ENCODE data around the gene DICER1. TPM values are rescaled to one million over a fixed set of nuclear protein-coding genes. Genes with fewer than 3 reads are reported as not detected.
A peak's percentile ranks its signal among the peaks of the same experiment; 100 is the strongest.
"Not testable (repeated sequence)": the region's sequence is repeated elsewhere in the genome, so short reads cannot be mapped to it uniquely, and the experiment has no call there.

DICER1 gene
- 10 to 100 TPM; 43.9 to 72.2 (median 58.4) TPM for total RNA-seq

- no peaks in the 10 kb centered on the region for H3K27me3 ChIP-seq
- intact Hi-C loops (cut with DNase I), result no loop called here
- H3K4me3 ChIP-seq, result peak within 1 kb of the TSS; percentile 71 to 96 (median 82)
- peak within 1 kb of the TSS; percentile 95 to 97 (median 96) for H3K27ac ChIP-seq (replicated peaks in 1 of 4)
- H3K4me1 ChIP-seq, result peaks cover 24 to 46% (median 43%) of the 10 kb centered on the region in 4 donors
- no peaks in the 10 kb centered on the region for H3K9me3 ChIP-seq
- DNase-seq (ENCODE audit: extremely low spot score), result peak; percentile 99
- no peaks in the 10 kb centered on the region for H3K36me3 ChIP-seq
- TF ChIP-seq EP300 (IDR thresholded peaks at IDR 0.05) (no peak), POLR2AphosphoS5 (IDR thresholded peaks at IDR 0.05) (peak; percentile 77 to 81), POLR2A (IDR thresholded peaks at IDR 0.05; ENCODE audit: low read depth) (peak; percentile 32)
- WGBS, result 0% methylated on average over 20 of the region's 77 CpGs
Observed at GRCh38 chr14:95157327-95158189, at the start of gene DICER1. DICER1 (minus strand) TSS chr14:95157529; CDS start chr14:95133458, 24,071 bp downstream.

GRCh38 chr14:95206534-95206933 lies 49.2 kb upstream of the DICER1 start:
- Histone ChIP-seq H3K36me3 (peaks cover 0 to 34% (median 10%) of the 10 kb centered on the region in 4 donors), H3K4me1 (no peaks in the 10 kb centered on the region), H3K9me3 (peaks cover 0 to 3% (median 0%) of the 10 kb centered on the region in 4 donors), H3K4me3 (no peak overlapping the region), H3K27ac (replicated peaks in 1 of 4) (no peak overlapping the region), H3K27me3 (no peaks in the 10 kb centered on the region)
- 100% methylated on average over 2 of the region's 2 CpGs for WGBS
- TF ChIP-seq CTCF (IDR thresholded peaks at IDR 0.05) (no peak), POLR2A (IDR thresholded peaks at IDR 0.05; ENCODE audit: low read depth) (no peak), EP300 (IDR thresholded peaks at IDR 0.05) (no peak), POLR2AphosphoS5 (IDR thresholded peaks at IDR 0.05) (no peak)
- DNase-seq (ENCODE audit: extremely low spot score), result no peak
- intact Hi-C loops (cut with DNase I), result no loop called here

- intact Hi-C loops (cut with DNase I), result no loop called here
Observed at GRCh38 chr14:95204705-95205104, 47.4 kb upstream of the DICER1 start.

GRCh38 chr14:95201745-95202144 lies 44.4 kb upstream of the DICER1 start:
- H3K27me3 ChIP-seq; H3K9me3 ChIP-seq; H3K4me1 ChIP-seq; H3K4me3 ChIP-seq; intact Hi-C loops (cut with DNase I); H3K27ac ChIP-seq (replicated peaks in 1 of 4); DNase-seq (ENCODE audit: extremely low spot score): not testable (repeated sequence)
- 100% methylated on average over 2 of the region's 2 CpGs for WGBS
- H3K36me3 ChIP-seq, result peaks cover 0 to 29% (median 10%) of the 10 kb centered on the region in 4 donors

More at GRCh38 chr14:95204705-95205104, 47.4 kb upstream of the DICER1 start:
- Histone ChIP-seq H3K4me1 (peaks cover 0 to 2% (median 0%) of the 10 kb centered on the region in 4 donors), H3K27ac (replicated peaks in 1 of 4) (no peak overlapping the region), H3K4me3 (no peak overlapping the region), H3K27me3 (no peaks in the 10 kb centered on the region), H3K36me3 (peaks cover 0 to 37% (median 10%) of the 10 kb centered on the region in 4 donors), H3K9me3 (peaks cover 0 to 3% (median 0%) of the 10 kb centered on the region in 4 donors)
- 94% methylated on average over 2 of the region's 2 CpGs for WGBS
- TF ChIP-seq EP300 (IDR thresholded peaks at IDR 0.05), result no peak
- TF ChIP-seq POLR2AphosphoS5 (IDR thresholded peaks at IDR 0.05), result no peak
- TF ChIP-seq POLR2A (IDR thresholded peaks at IDR 0.05; ENCODE audit: low read depth), result no peak
- TF ChIP-seq CTCF (IDR thresholded peaks at IDR 0.05), result no peak
- DNase-seq (ENCODE audit: extremely low spot score), result no peak

- intact Hi-C loops (cut with DNase I), result no loop called here
- Histone ChIP-seq H3K4me3 (no peak overlapping the region), H3K27me3 (no peaks in the 10 kb centered on the region), H3K36me3 (peaks cover 0 to 29% (median 10%) of the 10 kb centered on the region in 4 donors), H3K27ac (replicated peaks in 1 of 4) (no peak overlapping the region), H3K9me3 (peaks cover 0 to 3% (median 0%) of the 10 kb centered on the region in 4 donors), H3K4me1 (peaks cover 0 to 2% (median 0%) of the 10 kb centered on the region in 4 donors)
- TF ChIP-seq CTCF (IDR thresholded peaks at IDR 0.05), result no peak
- TF ChIP-seq POLR2A (IDR thresholded peaks at IDR 0.05; ENCODE audit: low read depth), result no peak
- TF ChIP-seq EP300 (IDR thresholded peaks at IDR 0.05), result no peak
- TF ChIP-seq POLR2AphosphoS5 (IDR thresholded peaks at IDR 0.05), result no peak
- DNase-seq (ENCODE audit: extremely low spot score), result no peak
- 94% methylated on average over 6 of the region's 7 CpGs for WGBS
Observed at GRCh38 chr14:95200404-95200803, 43.1 kb upstream of the DICER1 start.

Data from esophagus muscularis mucosa (tissue), 4 donors.